ENCODE data around the gene USP6NL.

DNA sequence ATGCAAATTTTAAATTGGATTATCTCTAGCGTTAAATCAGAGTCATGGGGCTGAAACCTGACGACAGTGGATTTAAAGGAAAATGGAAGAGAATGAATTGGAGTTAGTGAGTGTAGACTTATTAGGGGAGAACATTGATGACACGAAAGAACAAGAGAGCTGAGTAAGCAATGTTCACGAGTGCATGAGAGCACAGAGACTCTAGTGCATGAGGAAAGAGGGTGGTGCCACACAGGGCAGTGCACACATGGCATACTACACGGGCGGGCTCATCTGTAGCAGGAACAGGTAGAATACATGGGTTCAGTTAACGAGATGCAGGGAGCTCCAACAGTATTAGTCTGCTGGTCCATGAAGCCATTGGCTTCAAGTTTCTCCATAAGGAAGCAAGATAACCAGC, 53.9 kb downstream of the USP6NL start:
- TF ChIP-seq, protein P1, sequence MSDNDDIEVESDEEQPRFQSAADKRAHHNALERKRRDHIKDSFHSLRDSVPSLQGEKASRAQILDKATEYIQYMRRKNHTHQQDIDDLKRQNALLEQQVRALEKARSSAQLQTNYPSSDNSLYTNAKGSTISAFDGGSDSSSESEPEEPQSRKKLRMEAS (IDR thresholded peaks at IDR 0.05; ENCODE audit: low read depth), result no peak
- TF ChIP-seq RAD21 (IDR thresholded peaks at IDR 0.05; ENCODE audit: low read length), result no peak
- TF ChIP-seq YY1 (IDR thresholded peaks at IDR 0.05; ENCODE audit: low read depth), result no peak
- TF ChIP-seq EZH2phosphoT487 (IDR thresholded peaks at IDR 0.05; ENCODE audit: borderline replicate concordance, low read depth), result no peak
